Left lung (tissue), 10 donors: ENCODE measurements around the gene CFAP299. TPM values are rescaled to one million over a fixed set of nuclear protein-coding genes. Genes with fewer than 3 reads are reported as not detected.

Experiments
- ATAC-seq: fragments of 200-7000 bp; cut with Tn5 transposase; one replicate; pipeline ENCODE4 v1.9.1; 2020; ENCODE audit warnings: moderate library complexity
- DNase-seq, 4 donors: peaks; one replicate each; pipeline ENCODE4 v3.0.0-alpha.2; 2013 to 2020
- H3K27ac ChIP-seq, 2 donors: fragments of 200-600 bp; sonication (generic) in 1 of 2; one replicate each; pipeline versions ENCODE4 v1.5.0 to v1.8.0; 2020 to 2021
- H3K27me3 ChIP-seq, 2 donors: fragments of 200-600 bp; sonication (generic) in 1 of 2; one replicate each; pipeline versions ENCODE4 v1.5.0 to v1.8.0; 2020 to 2021
- H3K36me3 ChIP-seq, 2 donors: fragments of 200-600 bp; sonication (generic) in 1 of 2; one replicate each; pipeline versions ENCODE4 v1.5.0 to v1.8.0; 2020 to 2021
- H3K4me1 ChIP-seq, 2 donors: fragments of 200-600 bp; one replicate each; pipeline ENCODE4 v1.8.0; 2021
- H3K4me3 ChIP-seq, 2 donors: fragments of 200-600 bp; sonication (generic) in 1 of 2; one replicate each; pipeline versions ENCODE4 v1.5.0 to v1.8.0; 2020 to 2021; ENCODE audit warnings: mild to moderate bottlenecking in 1 of 2
- H3K9me3 ChIP-seq, 2 donors: fragments of 200-600 bp; sonication (generic) in 1 of 2; one replicate each; pipeline versions ENCODE4 v1.5.0 to v1.8.0; 2020 to 2021
- intact Hi-C, 2 donors: fragments of 100-400 bp; cut with DNase I; formaldehyde crosslinking; loops; one replicate each; pipeline versions ENCODE4 v1.11.2 to v1.14.2; 2022
- polyA plus RNA-seq, 6 donors: library from polyadenylated mRNA; unstranded; fragments of 120-200 nt; gene quantifications; one replicate each; pipeline ENCODE4 v1.2.1, GENCODE V29; 2013; ENCODE audit not compliant: insufficient read length in 6 of 6
- total RNA-seq, 2 donors: library from RNA; stranded (reverse); fragmentation: NEBNext Ultra II Directional; extraction: Animal tissue kit (Norgen Biotek cat#: 25700); gene quantifications; one replicate each; pipeline ENCODE4 v1.2.1, GENCODE V29; 2021
- TF ChIP-seq, protein P1 (sequence below), 2 donors: fragments of 200-600 bp; sonication (generic) in 1 of 2; IDR thresholded peaks; one replicate each; pipeline versions ENCODE4 v1.5.0 to v1.8.0; 2021; ENCODE audit warnings: antibody characterized with exemption in 2 of 2
- donor health status: DM: no; HTN: yes; CAD: no.
- donor health status: DM: no; HTN: no; CAD: no.

CFAP299 gene
- total and polyA plus RNA-seq, 8 donors, result 1.2 to 2.3 (median 1.6) TPM; not detected in 1

- Histone ChIP-seq H3K4me1 (no peaks in the 10 kb centered on the region), H3K27me3 (no peaks in the 10 kb centered on the region), H3K27ac (no peak overlapping the region), H3K36me3 (no peaks in the 10 kb centered on the region), H3K4me3 (no peak overlapping the region), H3K9me3 (no peaks in the 10 kb centered on the region)
- ATAC-seq (no peak), DNase-seq (no peak)
- TF ChIP-seq, protein P1, sequence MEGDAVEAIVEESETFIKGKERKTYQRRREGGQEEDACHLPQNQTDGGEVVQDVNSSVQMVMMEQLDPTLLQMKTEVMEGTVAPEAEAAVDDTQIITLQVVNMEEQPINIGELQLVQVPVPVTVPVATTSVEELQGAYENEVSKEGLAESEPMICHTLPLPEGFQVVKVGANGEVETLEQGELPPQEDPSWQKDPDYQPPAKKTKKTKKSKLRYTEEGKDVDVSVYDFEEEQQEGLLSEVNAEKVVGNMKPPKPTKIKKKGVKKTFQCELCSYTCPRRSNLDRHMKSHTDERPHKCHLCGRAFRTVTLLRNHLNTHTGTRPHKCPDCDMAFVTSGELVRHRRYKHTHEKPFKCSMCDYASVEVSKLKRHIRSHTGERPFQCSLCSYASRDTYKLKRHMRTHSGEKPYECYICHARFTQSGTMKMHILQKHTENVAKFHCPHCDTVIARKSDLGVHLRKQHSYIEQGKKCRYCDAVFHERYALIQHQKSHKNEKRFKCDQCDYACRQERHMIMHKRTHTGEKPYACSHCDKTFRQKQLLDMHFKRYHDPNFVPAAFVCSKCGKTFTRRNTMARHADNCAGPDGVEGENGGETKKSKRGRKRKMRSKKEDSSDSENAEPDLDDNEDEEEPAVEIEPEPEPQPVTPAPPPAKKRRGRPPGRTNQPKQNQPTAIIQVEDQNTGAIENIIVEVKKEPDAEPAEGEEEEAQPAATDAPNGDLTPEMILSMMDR (IDR thresholded peaks at IDR 0.05), result no peak
- intact Hi-C loops, result no loop called here
Observed at GRCh38 chr4:80926446-80926845, 590.9 kb downstream of the CFAP299 start.

DNA sequence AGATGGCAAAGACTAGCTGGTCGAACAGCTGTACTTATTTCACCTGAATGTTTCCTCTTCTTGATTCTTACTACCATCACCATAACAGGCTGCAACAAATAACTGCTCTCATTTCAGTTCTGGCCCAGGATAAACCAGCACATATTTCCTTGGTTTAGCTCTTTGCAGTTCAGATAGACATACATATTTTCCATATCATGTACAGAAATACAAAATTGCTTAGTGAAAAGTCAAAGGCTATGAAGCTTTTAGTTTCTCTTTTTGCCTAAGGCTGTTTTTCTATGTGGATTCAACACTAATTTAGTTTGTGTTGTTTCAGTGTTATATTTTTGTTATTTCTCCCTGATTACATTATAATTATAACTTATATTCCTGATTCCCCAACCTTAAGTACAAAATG, 591.4 kb downstream of the CFAP299 start:
- Histone ChIP-seq H3K36me3 (no peaks in the 10 kb centered on the region), H3K27me3 (no peaks in the 10 kb centered on the region), H3K4me1 (no peaks in the 10 kb centered on the region), H3K4me3 (no peak overlapping the region), H3K9me3 (no peaks in the 10 kb centered on the region), H3K27ac (no peak overlapping the region)
- intact Hi-C loops, result no loop called here
- DNase-seq, result no peak
- ATAC-seq, result no peak
- TF ChIP-seq, protein P1 (IDR thresholded peaks at IDR 0.05), result no peak

DNA sequence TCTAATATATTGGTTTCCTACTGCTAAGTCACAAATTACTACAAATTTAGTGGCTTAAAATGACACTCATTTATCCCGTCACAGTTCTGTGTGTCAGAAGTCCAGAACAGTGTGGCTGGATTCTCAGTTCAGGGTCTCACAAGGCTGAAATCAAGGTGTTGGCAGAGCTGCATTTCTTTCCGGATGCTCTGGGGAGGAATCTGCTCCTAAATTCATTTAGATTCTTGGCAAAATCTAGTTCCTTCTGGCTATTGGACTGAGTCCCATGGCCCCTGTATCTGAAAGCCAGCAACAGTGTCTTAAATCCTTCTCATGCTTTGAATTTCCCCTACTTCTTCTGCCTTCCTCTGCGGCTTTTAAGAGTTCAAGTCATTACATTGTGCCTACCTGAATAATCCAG, 591.9 kb downstream of the CFAP299 start:
- H3K4me3 ChIP-seq, result no peak overlapping the region
- H3K36me3 ChIP-seq, result no peaks in the 10 kb centered on the region
- H3K27ac ChIP-seq, result no peak overlapping the region
- TF ChIP-seq, protein P1 (IDR thresholded peaks at IDR 0.05), result no peak
- intact Hi-C loops, result no loop called here
- no peaks in the 10 kb centered on the region for H3K4me1 ChIP-seq
- no peak for ATAC-seq
- H3K9me3 ChIP-seq, result no peaks in the 10 kb centered on the region
- DNase-seq, result no peak
- H3K27me3 ChIP-seq, result no peaks in the 10 kb centered on the region

DNA sequence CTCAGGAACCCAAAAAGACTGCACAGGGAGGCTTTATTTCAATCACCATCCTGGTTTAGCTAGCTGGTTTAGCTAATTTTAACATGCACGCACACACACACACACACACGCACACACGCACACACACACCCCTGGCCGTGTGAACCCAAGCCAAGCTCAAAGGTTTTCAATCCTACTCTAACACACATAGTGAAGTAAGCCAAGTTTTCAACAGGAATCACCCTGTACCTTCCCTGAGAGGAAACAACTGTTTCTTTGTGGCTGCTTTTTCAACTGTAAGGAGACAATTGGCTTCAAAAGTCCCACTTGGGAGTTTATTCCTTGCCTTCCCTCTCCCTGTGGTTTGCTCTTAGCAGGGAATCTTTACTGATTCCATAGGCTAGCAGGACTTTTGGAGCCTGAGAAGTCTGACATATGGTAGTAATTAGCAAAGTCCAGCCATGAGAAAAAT, 596.1 kb downstream of the CFAP299 start:
- Histone ChIP-seq H3K27ac (no peak overlapping the region), H3K9me3 (no peaks in the 10 kb centered on the region), H3K36me3 (no peaks in the 10 kb centered on the region), H3K4me1 (no peaks in the 10 kb centered on the region), H3K4me3 (no peak overlapping the region), H3K27me3 (no peaks in the 10 kb centered on the region)
- intact Hi-C loops, result no loop called here
- TF ChIP-seq, protein P1 (IDR thresholded peaks at IDR 0.05), result no peak
- ATAC-seq (no peak), DNase-seq (no peak)

- intact Hi-C loops, result no loop called here
- ATAC-seq (no peak), DNase-seq (no peak)
- Histone ChIP-seq H3K4me1 (no peaks in the 10 kb centered on the region), H3K4me3 (no peak overlapping the region), H3K36me3 (no peaks in the 10 kb centered on the region), H3K27me3 (no peaks in the 10 kb centered on the region), H3K9me3 (no peaks in the 10 kb centered on the region), H3K27ac (no peak overlapping the region)
- TF ChIP-seq, protein P1 (IDR thresholded peaks at IDR 0.05), result no peak
Observed at GRCh38 chr4:80948141-80948540, 612.6 kb downstream of the CFAP299 start.
